H1 (cell line): Measurements from ENCODE around the gene CMSS1. TPM values are rescaled to one million over a fixed set of nuclear protein-coding genes. Genes with fewer than 3 reads are reported as not detected.

Experiments
- CTCF ChIA-PET: fragments of 300-600 bp; sonication (Branson Sonifier 250); formaldehyde crosslinking; loops from one replicate; lab custom pipeline; 2021; ENCODE audit not compliant: partially characterized antibody; lab: Charles Lee
- POLR2A ChIA-PET: fragments of 300-600 bp; sonication (Branson Sonifier 250); formaldehyde crosslinking; loops from one replicate; lab custom pipeline; 2021; ENCODE audit warnings: inconsistent platforms; ENCODE audit not compliant: partially characterized antibody; lab: Charles Lee
- DNase-seq, 2 experiments: peaks; one replicate each; pipeline versions ENCODE4 v3.0.0 to v3.0.0-alpha.2; 2010 to 2022; ENCODE audit warnings: low spot score in 2 of 2, low read depth in 1 of 2, mixed read lengths in 1 of 2
- FAIRE-seq: peaks from 2 replicates; lab custom pipeline; 2011; peaks lifted over from hg19 to GRCh38; lab: Jason Lieb, UNC
- H2AFZ ChIP-seq: 2 replicates; pipeline ENCODE4 v1.8.1; 2012; ENCODE audit warnings: low read length, inconsistent platforms
- H2AK5ac ChIP-seq: 2 replicates; pipeline ENCODE4 v1.6.1; 2013; ENCODE audit warnings: low read depth, low read length
- H2BK120ac ChIP-seq: replicated peaks from 2 replicates; pipeline ENCODE3; 2013; ENCODE audit warnings: low read depth, low read length, inconsistent platforms
- H2BK12ac ChIP-seq: 2 replicates; pipeline ENCODE4 v1.6.1; 2013; ENCODE audit warnings: low read depth, low read length
- H2BK15ac ChIP-seq: 2 replicates; pipeline ENCODE4 v1.6.1; 2013; ENCODE audit warnings: low read length
- H2BK20ac ChIP-seq: 2 replicates; pipeline ENCODE4 v1.6.1; 2013; ENCODE audit warnings: low read length
- H2BK5ac ChIP-seq: 2 replicates; pipeline ENCODE4 v1.6.1; 2013; ENCODE audit warnings: low read depth, low read length
- H3K14ac ChIP-seq: 2 replicates; pipeline ENCODE4 v1.6.1; 2013; ENCODE audit warnings: inconsistent platforms; ENCODE audit not compliant: insufficient read length
- H3K18ac ChIP-seq: 2 replicates; pipeline ENCODE4 v1.6.1; 2013; ENCODE audit warnings: low read length; ENCODE audit errors: extremely low read depth
- H3K23ac ChIP-seq: 2 replicates; pipeline ENCODE4 v1.6.1; 2013; ENCODE audit warnings: inconsistent platforms; ENCODE audit not compliant: insufficient read length
- H3K23me2 ChIP-seq: 2 replicates; pipeline ENCODE4 v1.6.1; 2013; ENCODE audit warnings: low read depth, low read length
- H3K27ac ChIP-seq: 2 replicates; pipeline ENCODE4 v1.6.1; 2011; ENCODE audit warnings: low read depth, low read length, inconsistent platforms
- H3K27me3 ChIP-seq, 4 experiments: replicated peaks in 1 of 4; 1 replicate in 1 of 4; 2 replicates in 3 of 4; pipeline versions ENCODE4 v1.6.1 to v1.8.1; 2011 to 2013; ENCODE audit warnings: low read length in 3 of 4, mild to moderate bottlenecking in 3 of 4, inconsistent platforms in 2 of 4, mixed read lengths in 2 of 4, moderate library complexity in 1 of 4; ENCODE audit not compliant: control insufficient read depth in 3 of 4, insufficient read depth in 3 of 4; ENCODE audit errors: extremely low read depth in 1 of 4
- H3K36me3 ChIP-seq, 4 experiments: 2 replicates each; pipeline versions ENCODE4 v1.6.1 to v1.8.1; 2011 to 2013; ENCODE audit warnings: mild to moderate bottlenecking in 4 of 4, low read length in 3 of 4, moderate library complexity in 2 of 4, control low read depth in 1 of 4, inconsistent platforms in 1 of 4; ENCODE audit not compliant: insufficient read depth in 4 of 4, control insufficient read depth in 2 of 4
- H3K4ac ChIP-seq: replicated peaks from 2 replicates; pipeline ENCODE3; 2013; ENCODE audit warnings: low read length, low read depth, mixed read lengths, inconsistent platforms; ENCODE audit not compliant: insufficient read length
- H3K4me1 ChIP-seq, 4 experiments: replicated peaks in 1 of 4; 1 replicate in 1 of 4; 2 replicates in 3 of 4; pipeline versions ENCODE4 v1.6.1 to v1.8.1; 2011 to 2013; ENCODE audit warnings: low read length in 3 of 4, inconsistent platforms in 2 of 4, mixed read lengths in 1 of 4; ENCODE audit not compliant: insufficient read depth in 4 of 4, control insufficient read depth in 3 of 4
- H3K4me2 ChIP-seq, 2 experiments: 2 replicates each; pipeline versions ENCODE4 v1.6.1 to v1.8.1; 2011 to 2013; ENCODE audit warnings: low read depth in 2 of 2, low read length in 2 of 2, control low read depth in 1 of 2, inconsistent platforms in 1 of 2, mild to moderate bottlenecking in 1 of 2; ENCODE audit not compliant: insufficient read depth in 1 of 2
- H3K4me3 ChIP-seq, 4 experiments: fragments of 200-600, 300-600 bp in 1 of 4; sonication (generic), shearing (Covaris generic), sonication (Bioruptor Twin) in 1 of 4; 2 replicates each; pipeline versions ENCODE4 v1.5.1 to v1.8.1; 2011 to 2016; ENCODE audit warnings: low read length in 4 of 4, low read depth in 3 of 4, control low read depth in 2 of 4, inconsistent platforms in 2 of 4, mild to moderate bottlenecking in 2 of 4, mixed read lengths in 1 of 4, moderate library complexity in 1 of 4; ENCODE audit not compliant: insufficient read depth in 2 of 4; ENCODE audit errors: extremely low read depth in 1 of 4
- H3K56ac ChIP-seq: replicated peaks from 2 replicates; pipeline ENCODE3; 2013; ENCODE audit warnings: low read depth, mild to moderate bottlenecking, mixed read lengths, low read length, inconsistent platforms; ENCODE audit not compliant: insufficient read length
- H3K79me1 ChIP-seq: 2 replicates; pipeline ENCODE4 v1.6.1; 2013; ENCODE audit warnings: low read depth, low read length, control low read depth
- H3K79me2 ChIP-seq, 2 experiments: 2 replicates each; pipeline versions ENCODE4 v1.6.1 to v1.8.1; 2012 to 2013; ENCODE audit warnings: low read length in 2 of 2, mild to moderate bottlenecking in 2 of 2, inconsistent platforms in 1 of 2; ENCODE audit not compliant: insufficient read depth in 2 of 2, control insufficient read depth in 1 of 2
- H3K9ac ChIP-seq, 4 experiments: replicated peaks in 1 of 4; 1 replicate in 1 of 4; 2 replicates in 3 of 4; pipeline versions ENCODE4 v1.6.1 to v1.8.1; 2011 to 2013; ENCODE audit warnings: low read depth in 3 of 4, low read length in 3 of 4, control low read depth in 2 of 4, mild to moderate bottlenecking in 2 of 4, moderate library complexity in 2 of 4, inconsistent platforms in 1 of 4; ENCODE audit errors: extremely low read depth in 1 of 4
- H3K9me3 ChIP-seq, 2 experiments: 2 replicates each; pipeline versions ENCODE4 v1.6.1 to v1.8.1; 2012 to 2013; ENCODE audit warnings: mild to moderate bottlenecking in 2 of 2, moderate library complexity in 2 of 2, control low read depth in 1 of 2, inconsistent platforms in 1 of 2, low read depth in 1 of 2, low read length in 1 of 2, mixed read lengths in 1 of 2; ENCODE audit not compliant: insufficient read depth in 2 of 2
- H4K20me1 ChIP-seq, 2 experiments: replicated peaks in 1 of 2; 2 replicates each; pipeline versions ENCODE3 to v1.8.1; 2011 to 2013; ENCODE audit warnings: inconsistent platforms in 2 of 2, low read length in 2 of 2, mild to moderate bottlenecking in 1 of 2; ENCODE audit not compliant: insufficient read depth in 2 of 2, control insufficient read depth in 1 of 2
- H4K5ac ChIP-seq: 2 replicates; pipeline ENCODE4 v1.6.1; 2013; ENCODE audit warnings: low read length, low read depth, mixed read lengths, inconsistent platforms; ENCODE audit not compliant: insufficient read length
- H4K8ac ChIP-seq: 2 replicates; pipeline ENCODE4 v1.8.0; 2013; ENCODE audit warnings: mild to moderate bottlenecking, moderate library complexity, low read length, inconsistent platforms; ENCODE audit not compliant: insufficient read depth; ENCODE audit errors: extremely low read depth
- H4K91ac ChIP-seq: replicated peaks from 2 replicates; pipeline ENCODE3; 2013; ENCODE audit warnings: low read length, mixed read lengths, inconsistent platforms; ENCODE audit not compliant: insufficient read length
- ATF3 ChIP-seq: IDR thresholded peaks from 2 replicates; pipeline ENCODE4 v1.6.1; 2011; ENCODE audit warnings: low read depth, mild to moderate bottlenecking, low read length; ENCODE audit not compliant: insufficient read depth
- CEBPB ChIP-seq: IDR thresholded peaks from 2 replicates; pipeline ENCODE4 v1.6.1; 2012; ENCODE audit warnings: low read depth, low read length
- CTBP2 ChIP-seq: IDR thresholded peaks from 2 replicates; pipeline ENCODE4 v1.7.0; 2011; ENCODE audit warnings: borderline replicate concordance, mild to moderate bottlenecking, moderate library complexity, mixed read lengths, low read length; ENCODE audit not compliant: insufficient read depth, insufficient read length
- GABPA ChIP-seq: IDR thresholded peaks from 2 replicates; pipeline ENCODE4 v1.6.1; 2011; ENCODE audit warnings: mild to moderate bottlenecking, low read length, moderate library complexity, borderline replicate concordance; ENCODE audit not compliant: insufficient read depth
- GTF2F1 ChIP-seq: IDR thresholded peaks from 2 replicates; pipeline ENCODE4 v1.6.1; 2012; ENCODE audit warnings: low read depth, low read length, improper control_type of control experiment, borderline replicate concordance
- HDAC6 ChIP-seq: IDR thresholded peaks from one replicate; pipeline ENCODE4 v1.7.1; 2012; ENCODE audit warnings: low read depth, mild to moderate bottlenecking, inconsistent platforms, low read length, moderate library complexity
- MAX ChIP-seq: IDR thresholded peaks from 2 replicates; pipeline ENCODE4 v1.6.1; 2012; ENCODE audit warnings: inconsistent platforms
- RBBP5 ChIP-seq: IDR thresholded peaks from 2 replicates; pipeline ENCODE4 v1.7.1; 2012; ENCODE audit warnings: low read depth, mild to moderate bottlenecking, inconsistent platforms, low read length, moderate library complexity, borderline replicate concordance
- SP1 ChIP-seq: IDR thresholded peaks from 2 replicates; pipeline ENCODE4 v1.6.1; 2011; ENCODE audit warnings: low read depth, low read length
- SP4 ChIP-seq: IDR thresholded peaks from 2 replicates; pipeline ENCODE4 v1.6.1; 2012; ENCODE audit warnings: low read length, inconsistent platforms
- SRF ChIP-seq: IDR thresholded peaks from 2 replicates; pipeline ENCODE4 v1.6.1; 2011; ENCODE audit warnings: mild to moderate bottlenecking, low read depth, low read length, moderate library complexity
- SUZ12 ChIP-seq: fragments of 200-600 bp; sonication (generic); IDR thresholded peaks from 2 replicates; pipeline ENCODE4 v1.6.1; 2012; ENCODE audit warnings: mild to moderate bottlenecking, inconsistent platforms, low read length, moderate library complexity, mixed read lengths
- TAF7 ChIP-seq: optimal IDR thresholded peaks from 2 replicates; pipeline ENCODE3; 2011; ENCODE audit warnings: low read depth, mild to moderate bottlenecking, inconsistent platforms, low read length, moderate library complexity, borderline replicate concordance
- TBP ChIP-seq: IDR thresholded peaks from 2 replicates; pipeline ENCODE4 v1.6.1; 2011; ENCODE audit warnings: low read depth, low read length, improper control_type of control experiment
- YY1 ChIP-seq: IDR thresholded peaks from 2 replicates; pipeline ENCODE4 v1.6.1; 2011; ENCODE audit warnings: low read depth, mild to moderate bottlenecking, low read length
- WGBS, 2 experiments: shearing (Covaris generic) in 1 of 2; methylation state at CpG; one replicate each; pipeline versions ENCODE4 v1.1.6 to v1.1.7; 2013 to 2015; ENCODE audit warnings: low lambda C conversion rate in 2 of 2, mixed read lengths in 2 of 2, inconsistent platforms in 1 of 2, low coverage in 1 of 2, missing lambda C conversion rate in 1 of 2; ENCODE audit not compliant: insufficient replicate concordance in 2 of 2, insufficient coverage in 1 of 2, insufficient read length in 1 of 2; ENCODE audit errors: extremely low coverage in 1 of 2, missing lambda C conversion rate in 1 of 2; 5-methylcytosine and 5-hydroxymethylcytosine counted together
- polyA plus RNA-seq, 7 experiments: library from polyadenylated mRNA; depleted of rRNA in 3 of 7; stranded (reverse) in 5 of 7; unstranded in 2 of 7; fragments of >200 nt in 5 of 7; fragments of 200-250 nt in 2 of 7; gene quantifications; 1 replicate in 5 of 7; 2 replicates in 1 of 7; 4 replicates in 1 of 7; pipeline versions ENCODE4 v1.2.1 to v1.2.3, GENCODE V29; 2011 to 2013; ENCODE audit warnings: missing spikeins in 2 of 7, mixed read lengths in 2 of 7
- total RNA-seq: library from RNA; stranded (reverse); fragmentation: NEBNext Ultra II Directional; extraction: Animal tissue kit (Norgen Biotek cat#: 25700); gene quantifications from 2 replicates; pipeline ENCODE4 v1.2.1, GENCODE V29; 2021

The CMSS1 gene
- total and polyA plus RNA-seq, 2 of the 8 experiments (the other 6 are each of a cell fraction or from before 2014, with no cell fraction given): 15.2 to 75.1 TPM

- H3K4me3 ChIP-seq: no peak overlapping the region
- H3K79me2 ChIP-seq: no peaks in the 10 kb centered on the region
- no peak overlapping the region for H3K23ac ChIP-seq
- POLR2A ChIA-PET: no interaction called here
- H3K4me2 ChIP-seq: no peak overlapping the region
- H4K91ac ChIP-seq: no peak overlapping the region
- H3K4me1 ChIP-seq: peaks cover 0 to 17% (median 12%) of the 10 kb centered on the region in 4 experiments; a peak in 5 of 7 replicates
- H2BK15ac ChIP-seq: no peak overlapping the region
- H4K20me1 ChIP-seq: no peaks in the 10 kb centered on the region
- no peak overlapping the region for H3K18ac ChIP-seq
- no peak overlapping the region for H3K27ac ChIP-seq
- H3K27me3 ChIP-seq: no peaks in the 10 kb centered on the region; a peak in 1 of 7 replicates
- no peak overlapping the region for H4K8ac ChIP-seq
- H3K4ac ChIP-seq: no peak overlapping the region
- no peak overlapping the region for H2AFZ ChIP-seq
- H3K36me3 ChIP-seq: no peaks in the 10 kb centered on the region
- H2BK20ac ChIP-seq: no peak overlapping the region
- H3K14ac ChIP-seq: no peak overlapping the region
- WGBS, 2 experiments: 85% methylated on average over 2 of the region's 2 CpGs; no CpG with 5 or more reads in 1 of the 2 experiments
- H3K23me2 ChIP-seq: no peaks in the 10 kb centered on the region
- no peak overlapping the region for H3K56ac ChIP-seq
- H4K5ac ChIP-seq: no peak overlapping the region
- peak overlapping the region; percentile 94 for H2BK12ac ChIP-seq
- H3K9me3 ChIP-seq: no peaks in the 10 kb centered on the region
- peak overlapping the region; percentile 95 for H2AK5ac ChIP-seq
- CTCF ChIA-PET: no interaction called here
- H2BK5ac ChIP-seq: no peak overlapping the region
- H3K9ac ChIP-seq: no peak overlapping the region
- no peak for FAIRE-seq
- DNase-seq: no peak
- H2BK120ac ChIP-seq: peak overlapping the region; percentile 97
- H3K79me1 ChIP-seq: no peaks in the 10 kb centered on the region
- TF ChIP-seq CEBPB (no peak), SP1 (no peak), SRF (no peak), SUZ12 (no peak), TBP (no peak), MAX (no peak), GABPA (no peak), GTF2F1 (no peak), CTBP2 (no peak), RBBP5 (no peak), YY1 (no peak), HDAC6 (no peak), SP4 (no peak), ATF3 (no peak), TAF7 (no peak)
Measured at GRCh38 chr3:100209169-100209568, 391.5 kb downstream of the CMSS1 start.
